HepG2 (cell line): Measurements from ENCODE around the gene NEK9. TPM values are rescaled to one million over a fixed set of nuclear protein-coding genes. Genes with fewer than 3 reads are reported as not detected.
A peak's percentile ranks its signal among the peaks of the same experiment; 100 is the strongest.

ENCODE experiments used
- ARHGAP35 ChIP-seq: sonication (generic); formaldehyde crosslinking; IDR thresholded peaks from 2 replicates; pipeline ENCODE4 v1.9.0; 2022; ENCODE audit warnings: mild to moderate bottlenecking, inconsistent platforms, moderate library complexity, missing genetic modification reagents, borderline replicate concordance
- HNF4A ChIP-seq: sonication (generic); formaldehyde crosslinking; IDR thresholded peaks from 2 replicates; pipeline ENCODE4 v1.4.0; 2020; ENCODE audit warnings: missing genetic modification reagents
- TAF15 ChIP-seq: fragments of 200-400 bp; formaldehyde crosslinking; IDR thresholded peaks from one replicate; pipeline ENCODE4 v1.6.1; 2018; ENCODE audit warnings: mild to moderate bottlenecking, low read depth, low read length; ENCODE audit not compliant: poor library complexity, severe bottlenecking
- TBL1XR1 ChIP-seq: fragments of 150-350 bp; IDR thresholded peaks from 2 replicates; pipeline ENCODE4 v1.6.1; 2014; ENCODE audit warnings: borderline replicate concordance, low read length; ENCODE audit not compliant: partially characterized antibody
- THAP11 ChIP-seq: IDR thresholded peaks from 2 replicates; pipeline ENCODE4 v1.6.1; 2016; ENCODE audit warnings: missing biosample characterization, missing genetic modification reagents
- XRCC5 ChIP-seq: fragments of 200-400 bp; formaldehyde crosslinking; optimal IDR thresholded peaks from 2 replicates; pipeline ENCODE3; 2017; ENCODE audit warnings: mild to moderate bottlenecking, low read length
- ZBTB3 ChIP-seq: sonication (generic); formaldehyde crosslinking; IDR thresholded peaks from 2 replicates; pipeline ENCODE4 v1.4.0; 2020; ENCODE audit warnings: low read depth, mild to moderate bottlenecking, moderate library complexity, missing genetic modification reagents, borderline replicate concordance
- ZFP62 ChIP-seq: sonication (generic); formaldehyde crosslinking; IDR thresholded peaks from 2 replicates; pipeline ENCODE4 v1.4.0; 2020; ENCODE audit warnings: missing genetic modification reagents
- ZNF670 ChIP-seq: sonication (generic); formaldehyde crosslinking; IDR thresholded peaks from 2 replicates; pipeline ENCODE4 v1.8.0; 2022; ENCODE audit warnings: mild to moderate bottlenecking, missing genetic modification reagents, borderline replicate concordance
- ZNF788 ChIP-seq: sonication (generic); formaldehyde crosslinking; IDR thresholded peaks from 2 replicates; pipeline ENCODE4 v1.5.0; 2020; ENCODE audit warnings: mild to moderate bottlenecking, missing genetic modification reagents, borderline replicate concordance
- ZSCAN31 ChIP-seq: sonication (generic); formaldehyde crosslinking; IDR thresholded peaks from 2 replicates; pipeline ENCODE4 v1.5.0; 2020; ENCODE audit warnings: low read depth, mild to moderate bottlenecking, missing genetic modification reagents
- polyA plus RNA-seq, 8 experiments: library from polyadenylated mRNA; depleted of rRNA in 3 of 8; stranded (reverse) in 7 of 8; unstranded in 1 of 8; fragments of >200 nt; fragmentation: Illumina TruSeq in 4 of 8; extraction: Trizol in 4 of 8; gene quantifications; 2 replicates each; pipeline versions ENCODE4 v1.2.1 to v1.2.3, GENCODE V29; 2011 to 2016; ENCODE audit warnings: low read depth in 4 of 8, missing spikeins in 1 of 8, mixed read lengths in 1 of 8; ENCODE audit not compliant: insufficient read depth in 1 of 8
- total RNA-seq, 5 experiments: library from RNA; depleted of rRNA; stranded (reverse); fragments of >200 nt; fragmentation: Illumina TruSeq; extraction: Trizol; gene quantifications; 2 replicates each; pipeline ENCODE4 v1.2.3, GENCODE V29; 2016; ENCODE audit warnings: low read depth in 1 of 5
- TF ChIP-seq, protein P1 (sequence below): sonication (generic); formaldehyde crosslinking; IDR thresholded peaks from 2 replicates; pipeline ENCODE4 v1.4.0; 2020; ENCODE audit warnings: mild to moderate bottlenecking, missing genetic modification reagents
- TF ChIP-seq, protein P2 (sequence below): sonication (generic); formaldehyde crosslinking; IDR thresholded peaks from 2 replicates; pipeline ENCODE4 v1.4.0; 2020; ENCODE audit warnings: mild to moderate bottlenecking, missing genetic modification reagents
- TF ChIP-seq, protein P3 (sequence below): sonication (generic); formaldehyde crosslinking; IDR thresholded peaks from 2 replicates; pipeline ENCODE4; 2020; ENCODE audit warnings: missing genetic modification reagents, mild to moderate bottlenecking, borderline replicate concordance
- TF ChIP-seq, protein P4 (sequence below), 2 experiments: sonication (generic) in 1 of 2; formaldehyde crosslinking in 1 of 2; IDR thresholded peaks; 2 replicates each; pipeline versions ENCODE4 v1.6.1 to v1.9.0; 2014 to 2022; ENCODE audit warnings: antibody characterized with exemption in 1 of 2, borderline replicate concordance in 1 of 2, inconsistent platforms in 1 of 2, low read depth in 1 of 2, missing genetic modification reagents in 1 of 2

NEK9 gene
- total and polyA plus RNA-seq, 2 of the 13 experiments (the other 11 are each of a cell fraction or from before 2014, with no cell fraction given), result 16.5 to 27.3 TPM

DNA sequence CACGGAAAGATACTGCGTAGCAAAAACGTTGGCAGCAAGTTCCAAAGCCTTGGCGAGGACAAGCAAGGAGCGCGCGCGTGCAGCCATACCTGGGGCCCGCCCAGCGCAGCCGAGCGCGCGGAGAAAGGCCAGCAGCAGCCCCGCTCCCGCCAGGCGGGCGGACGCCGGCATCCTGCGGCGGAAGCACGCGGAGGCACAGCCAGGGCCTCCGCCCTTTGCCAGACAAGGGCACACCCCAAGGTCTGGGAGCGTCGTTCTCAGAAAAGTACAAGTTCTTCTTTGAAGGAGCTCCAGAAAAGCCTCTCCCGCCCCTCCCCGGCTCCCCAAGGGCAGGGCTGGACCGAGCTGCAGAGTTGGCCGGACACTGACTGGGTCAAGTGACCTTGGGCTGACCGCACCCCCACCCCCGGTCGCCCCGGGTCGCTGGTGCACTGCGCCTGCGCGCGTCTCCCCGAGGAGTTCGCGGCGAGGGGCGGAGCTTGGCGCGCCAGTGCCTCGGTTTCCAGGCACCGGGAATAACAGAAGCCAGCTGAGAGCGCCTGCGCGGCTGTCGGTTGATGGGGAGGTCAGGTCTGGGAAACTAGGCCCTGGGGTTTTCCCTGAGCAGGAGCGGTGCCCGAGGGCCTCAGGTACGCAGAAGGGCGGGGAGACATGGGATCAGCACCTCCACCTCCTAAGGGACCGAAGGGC lies 57.6 kb downstream of the NEK9 start, which contains the start of gene ZC2HC1C (continued):
- TF ChIP-seq, protein P1, sequence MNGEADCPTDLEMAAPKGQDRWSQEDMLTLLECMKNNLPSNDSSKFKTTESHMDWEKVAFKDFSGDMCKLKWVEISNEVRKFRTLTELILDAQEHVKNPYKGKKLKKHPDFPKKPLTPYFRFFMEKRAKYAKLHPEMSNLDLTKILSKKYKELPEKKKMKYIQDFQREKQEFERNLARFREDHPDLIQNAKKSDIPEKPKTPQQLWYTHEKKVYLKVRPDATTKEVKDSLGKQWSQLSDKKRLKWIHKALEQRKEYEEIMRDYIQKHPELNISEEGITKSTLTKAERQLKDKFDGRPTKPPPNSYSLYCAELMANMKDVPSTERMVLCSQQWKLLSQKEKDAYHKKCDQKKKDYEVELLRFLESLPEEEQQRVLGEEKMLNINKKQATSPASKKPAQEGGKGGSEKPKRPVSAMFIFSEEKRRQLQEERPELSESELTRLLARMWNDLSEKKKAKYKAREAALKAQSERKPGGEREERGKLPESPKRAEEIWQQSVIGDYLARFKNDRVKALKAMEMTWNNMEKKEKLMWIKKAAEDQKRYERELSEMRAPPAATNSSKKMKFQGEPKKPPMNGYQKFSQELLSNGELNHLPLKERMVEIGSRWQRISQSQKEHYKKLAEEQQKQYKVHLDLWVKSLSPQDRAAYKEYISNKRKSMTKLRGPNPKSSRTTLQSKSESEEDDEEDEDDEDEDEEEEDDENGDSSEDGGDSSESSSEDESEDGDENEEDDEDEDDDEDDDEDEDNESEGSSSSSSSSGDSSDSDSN (CRISPR knock-in tag), result peak; percentile 85
- TF ChIP-seq THAP11 (CRISPR knock-in tag) (peak; percentile 49), ARHGAP35 (no peak; the same call in 1 of the 2 replicates), TAF15 (peak; percentile 27), HNF4A (CRISPR knock-in tag) (peak; percentile 33; the same call in 1 of the 2 replicates), XRCC5 (peak; percentile 30), TBL1XR1 (peak; percentile 13), ZNF788 (CRISPR knock-in tag) (peak; percentile 82; the same call in 1 of the 2 replicates), ZNF670 (0 out of 2 replicates have a peak, but pooled peaks have one; percentile 7), ZFP62 (CRISPR knock-in tag) (no peak), ZSCAN31 (CRISPR knock-in tag) (peak; percentile 85; the same call in 1 of the 2 replicates), ZBTB3 (CRISPR knock-in tag) (no peak)
- TF ChIP-seq, protein P2, sequence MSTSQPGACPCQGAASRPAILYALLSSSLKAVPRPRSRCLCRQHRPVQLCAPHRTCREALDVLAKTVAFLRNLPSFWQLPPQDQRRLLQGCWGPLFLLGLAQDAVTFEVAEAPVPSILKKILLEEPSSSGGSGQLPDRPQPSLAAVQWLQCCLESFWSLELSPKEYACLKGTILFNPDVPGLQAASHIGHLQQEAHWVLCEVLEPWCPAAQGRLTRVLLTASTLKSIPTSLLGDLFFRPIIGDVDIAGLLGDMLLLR (CRISPR knock-in tag), result peak; percentile 25; the same call in 1 of the 2 replicates
- TF ChIP-seq, protein P3, sequence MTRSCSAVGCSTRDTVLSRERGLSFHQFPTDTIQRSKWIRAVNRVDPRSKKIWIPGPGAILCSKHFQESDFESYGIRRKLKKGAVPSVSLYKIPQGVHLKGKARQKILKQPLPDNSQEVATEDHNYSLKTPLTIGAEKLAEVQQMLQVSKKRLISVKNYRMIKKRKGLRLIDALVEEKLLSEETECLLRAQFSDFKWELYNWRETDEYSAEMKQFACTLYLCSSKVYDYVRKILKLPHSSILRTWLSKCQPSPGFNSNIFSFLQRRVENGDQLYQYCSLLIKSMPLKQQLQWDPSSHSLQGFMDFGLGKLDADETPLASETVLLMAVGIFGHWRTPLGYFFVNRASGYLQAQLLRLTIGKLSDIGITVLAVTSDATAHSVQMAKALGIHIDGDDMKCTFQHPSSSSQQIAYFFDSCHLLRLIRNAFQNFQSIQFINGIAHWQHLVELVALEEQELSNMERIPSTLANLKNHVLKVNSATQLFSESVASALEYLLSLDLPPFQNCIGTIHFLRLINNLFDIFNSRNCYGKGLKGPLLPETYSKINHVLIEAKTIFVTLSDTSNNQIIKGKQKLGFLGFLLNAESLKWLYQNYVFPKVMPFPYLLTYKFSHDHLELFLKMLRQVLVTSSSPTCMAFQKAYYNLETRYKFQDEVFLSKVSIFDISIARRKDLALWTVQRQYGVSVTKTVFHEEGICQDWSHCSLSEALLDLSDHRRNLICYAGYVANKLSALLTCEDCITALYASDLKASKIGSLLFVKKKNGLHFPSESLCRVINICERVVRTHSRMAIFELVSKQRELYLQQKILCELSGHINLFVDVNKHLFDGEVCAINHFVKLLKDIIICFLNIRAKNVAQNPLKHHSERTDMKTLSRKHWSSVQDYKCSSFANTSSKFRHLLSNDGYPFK, result peak; percentile 55; the same call in 1 of the 2 replicates
- TF ChIP-seq, protein P4, sequence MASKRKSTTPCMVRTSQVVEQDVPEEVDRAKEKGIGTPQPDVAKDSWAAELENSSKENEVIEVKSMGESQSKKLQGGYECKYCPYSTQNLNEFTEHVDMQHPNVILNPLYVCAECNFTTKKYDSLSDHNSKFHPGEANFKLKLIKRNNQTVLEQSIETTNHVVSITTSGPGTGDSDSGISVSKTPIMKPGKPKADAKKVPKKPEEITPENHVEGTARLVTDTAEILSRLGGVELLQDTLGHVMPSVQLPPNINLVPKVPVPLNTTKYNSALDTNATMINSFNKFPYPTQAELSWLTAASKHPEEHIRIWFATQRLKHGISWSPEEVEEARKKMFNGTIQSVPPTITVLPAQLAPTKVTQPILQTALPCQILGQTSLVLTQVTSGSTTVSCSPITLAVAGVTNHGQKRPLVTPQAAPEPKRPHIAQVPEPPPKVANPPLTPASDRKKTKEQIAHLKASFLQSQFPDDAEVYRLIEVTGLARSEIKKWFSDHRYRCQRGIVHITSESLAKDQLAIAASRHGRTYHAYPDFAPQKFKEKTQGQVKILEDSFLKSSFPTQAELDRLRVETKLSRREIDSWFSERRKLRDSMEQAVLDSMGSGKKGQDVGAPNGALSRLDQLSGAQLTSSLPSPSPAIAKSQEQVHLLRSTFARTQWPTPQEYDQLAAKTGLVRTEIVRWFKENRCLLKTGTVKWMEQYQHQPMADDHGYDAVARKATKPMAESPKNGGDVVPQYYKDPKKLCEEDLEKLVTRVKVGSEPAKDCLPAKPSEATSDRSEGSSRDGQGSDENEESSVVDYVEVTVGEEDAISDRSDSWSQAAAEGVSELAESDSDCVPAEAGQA (IDR thresholded peaks at IDR 0.05; ENCODE audit: low read depth), result 0 out of 2 replicates have a peak, but pooled peaks have one; percentile 49
- TF ChIP-seq, protein P4 (CRISPR knock-in tag; IDR thresholded peaks at IDR 0.05; ENCODE audit: borderline replicate concordance), result peak; percentile 94
